Endothelial cell of umbilical vein (primary cell): ENCODE measurements around the gene SAMD4A. TPM values are rescaled to one million over a fixed set of nuclear protein-coding genes. Genes with fewer than 3 reads are reported as not detected.

Experiments used
- BruUV-seq: library from RNA; stranded (reverse); fragments of 400-500 nt; replicated peaks from 2 replicates; lab custom pipeline; 2021; lab: Mats Ljungman, UMichigan
- CTCF ChIA-PET: fragments of 300-600, 350-600 bp; sonication (Branson Sonifier 250); formaldehyde crosslinking; loops from one replicate; lab custom pipeline; 2021; ENCODE audit warnings: antibody characterized with exemption, inconsistent platforms; lab: Charles Lee
- POLR2A ChIA-PET: fragments of 300-600, 350-600 bp; sonication (Branson Sonifier 250); formaldehyde crosslinking; loops from one replicate; lab custom pipeline; 2021; ENCODE audit warnings: antibody characterized with exemption, inconsistent platforms; lab: Charles Lee
- DNase-seq: peaks from one replicate; pipeline ENCODE4 v3.0.0-alpha.2; 2011; ENCODE audit warnings: low read depth, low spot score
- FAIRE-seq: peaks from 2 replicates; lab custom pipeline; 2011; peaks lifted over from hg19 to GRCh38; lab: Jason Lieb, UNC
- H2AFZ ChIP-seq: 2 replicates; pipeline ENCODE4 v1.6.0; 2012; ENCODE audit warnings: low read depth, low read length, control low read depth, inconsistent platforms
- H3K27ac ChIP-seq: 2 replicates; pipeline ENCODE4 v1.5.1; 2011; ENCODE audit warnings: low read depth, mild to moderate bottlenecking, control low read depth, low read length, moderate library complexity; ENCODE audit not compliant: insufficient read depth
- H3K27me3 ChIP-seq, 2 experiments: 2 replicates each; pipeline versions ENCODE4 v1.6.0 to v1.6.1; 2011; ENCODE audit warnings: low read length in 2 of 2, mixed read lengths in 1 of 2; ENCODE audit not compliant: control insufficient read depth in 2 of 2, insufficient read depth in 2 of 2
- H3K36me3 ChIP-seq, 2 experiments: 2 replicates in 1 of 2; 3 replicates in 1 of 2; pipeline ENCODE4 v1.5.1; 2011; ENCODE audit warnings: low read length in 2 of 2, mild to moderate bottlenecking in 1 of 2, moderate library complexity in 1 of 2; ENCODE audit not compliant: control insufficient read depth in 2 of 2, insufficient read depth in 2 of 2; ENCODE audit errors: extremely low read depth in 1 of 2
- H3K4me1 ChIP-seq: 3 replicates; pipeline ENCODE4 v1.5.1; 2011; ENCODE audit warnings: mild to moderate bottlenecking, low read length; ENCODE audit not compliant: control insufficient read depth, insufficient read depth; ENCODE audit errors: extremely low read depth
- H3K4me2 ChIP-seq: 2 replicates; pipeline ENCODE4 v1.6.1; 2011; ENCODE audit warnings: low read length, control low read depth, mixed read lengths; ENCODE audit not compliant: insufficient read depth
- H3K4me3 ChIP-seq, 3 experiments: fragments of 200-600 bp in 1 of 3; sonication (generic), shearing (Covaris generic) in 1 of 3; replicated peaks in 1 of 3; 2 replicates each; pipeline ENCODE4 v1.5.1; 2011 to 2016; ENCODE audit warnings: control low read depth in 3 of 3, low read length in 3 of 3, mild to moderate bottlenecking in 2 of 3, inconsistent platforms in 1 of 3, low read depth in 1 of 3, moderate library complexity in 1 of 3; ENCODE audit not compliant: insufficient read depth in 1 of 3
- H3K79me2 ChIP-seq: 2 replicates; pipeline ENCODE4 v1.6.0; 2012; ENCODE audit warnings: low read length, inconsistent platforms; ENCODE audit not compliant: control insufficient read depth, insufficient read depth
- H3K9ac ChIP-seq: replicated peaks from 2 replicates; pipeline ENCODE3; 2011; ENCODE audit warnings: low read length, control low read depth; ENCODE audit not compliant: insufficient read depth; ENCODE audit errors: extremely low read depth
- H3K9me1 ChIP-seq: replicated peaks from 3 replicates; pipeline ENCODE4 v1.6.0; 2011; ENCODE audit warnings: mild to moderate bottlenecking, low read length; ENCODE audit not compliant: control insufficient read depth, insufficient read depth; ENCODE audit errors: extremely low read depth
- H3K9me3 ChIP-seq: replicated peaks from 2 replicates; pipeline ENCODE4 v1.5.1; 2012; ENCODE audit warnings: low read length, inconsistent platforms; ENCODE audit not compliant: control insufficient read depth, insufficient read depth
- H4K20me1 ChIP-seq: replicated peaks from 2 replicates; pipeline ENCODE3; 2011; ENCODE audit warnings: mild to moderate bottlenecking, low read length; ENCODE audit not compliant: control insufficient read depth, insufficient read depth; ENCODE audit errors: extremely low read depth
- EZH2 ChIP-seq: IDR thresholded peaks from 2 replicates; pipeline ENCODE4 v1.6.1; 2012; ENCODE audit warnings: borderline replicate concordance, low read depth, mild to moderate bottlenecking, moderate library complexity, low read length, inconsistent platforms; ENCODE audit not compliant: severe bottlenecking
- FOS ChIP-seq: IDR thresholded peaks from 2 replicates; pipeline ENCODE4 v1.6.1; 2011; ENCODE audit warnings: mild to moderate bottlenecking, low read length, moderate library complexity, borderline replicate concordance; ENCODE audit not compliant: insufficient read depth
- GATA2 ChIP-seq: IDR thresholded peaks from 2 replicates; pipeline ENCODE4 v1.7.0; 2011; ENCODE audit warnings: low read depth, mild to moderate bottlenecking, moderate library complexity, mixed read lengths, low read length; ENCODE audit not compliant: insufficient read length, insufficient read depth
- JUN ChIP-seq: IDR thresholded peaks from 2 replicates; pipeline ENCODE4 v1.6.1; 2011; ENCODE audit warnings: borderline replicate concordance, low read depth; ENCODE audit not compliant: insufficient read length, insufficient read depth
- MYC ChIP-seq: IDR thresholded peaks from one replicate; pipeline ENCODE4 v1.6.1; 2011; ENCODE audit warnings: mild to moderate bottlenecking, low read depth, low read length
- POLR2A ChIP-seq: IDR thresholded peaks from 2 replicates; pipeline ENCODE4 v1.6.1; 2012; ENCODE audit warnings: low read depth, mild to moderate bottlenecking, control low read depth, low read length
- POLR2AphosphoS5 ChIP-seq: IDR thresholded peaks from 2 replicates; pipeline ENCODE4 v1.6.1; 2012; ENCODE audit warnings: low read depth, mild to moderate bottlenecking, control low read depth, low read length, moderate library complexity; ENCODE audit not compliant: insufficient read depth
- dilution Hi-C: fragments of 300-500 bp; cut with MboI; formaldehyde crosslinking; loops from one replicate; pipeline ENCODE4 v1.15.0; 2019; ENCODE audit warnings: low sequenced_read_pairs; ENCODE audit not compliant: extremely low pct_ligation_motif_present
- intact Hi-C: fragments of 100-400 bp; cut with micrococcal nuclease; formaldehyde crosslinking; loops from one replicate; pipeline ENCODE4 v1.10.0; 2022
- polyA plus RNA-seq, 4 experiments: library from polyadenylated mRNA; depleted of rRNA in 3 of 4; stranded (reverse) in 3 of 4; unstranded in 1 of 4; fragments of >200 nt; gene quantifications; 2 replicates each; pipeline versions ENCODE4 v1.2.1 to v1.2.3, GENCODE V29; 2011 to 2012; ENCODE audit warnings: missing spikeins in 1 of 4
- total RNA-seq: library from RNA; stranded (reverse); gene quantifications from 2 replicates; pipeline ENCODE4 v1.2.3, GENCODE V29; 2021
- TF ChIP-seq, protein P1 (sequence below), 2 donors: IDR thresholded peaks; 1 replicate in 1 of 2; 2 replicates in 1 of 2; pipeline ENCODE4 v1.5.1; 2011; ENCODE audit warnings: low read length in 2 of 2, mild to moderate bottlenecking in 2 of 2, moderate library complexity in 2 of 2, control low read depth in 1 of 2, inconsistent platforms in 1 of 2, low read depth in 1 of 2; ENCODE audit not compliant: insufficient read depth in 1 of 2; ENCODE audit errors: extremely low read depth in 1 of 2
- TF ChIP-seq, protein P2 (sequence below): IDR thresholded peaks from 2 replicates; pipeline ENCODE4 v1.6.1; 2011; ENCODE audit not compliant: insufficient read depth, insufficient read length

Gene SAMD4A
- total and polyA plus RNA-seq, 2 donors (not counting 3 experiments of a cell fraction or from before 2014, with no cell fraction given): 37.7 to 95.3 TPM

DNA sequence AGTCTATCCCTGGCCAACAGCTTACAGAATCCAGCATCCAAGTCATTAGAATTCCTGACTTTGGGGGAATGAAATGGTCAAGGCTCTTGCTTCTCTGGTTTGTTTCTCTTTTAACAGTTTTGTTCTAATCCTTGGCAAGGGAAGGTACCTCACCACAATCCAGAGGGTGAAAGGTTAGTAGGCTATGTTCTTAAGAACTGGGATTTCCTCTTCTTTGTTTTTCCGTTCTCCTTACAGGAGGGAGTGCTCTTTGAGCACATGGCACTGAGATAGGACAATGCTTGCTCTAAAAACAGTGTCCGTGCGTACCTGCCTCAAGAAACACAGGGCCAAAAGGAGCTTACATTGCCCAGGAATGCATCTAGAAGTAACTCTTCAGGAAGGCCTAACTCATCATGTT is 179.1 kb downstream of the SAMD4A start:
- no peaks in the 10 kb centered on the region for H3K27me3 ChIP-seq
- H3K79me2 ChIP-seq: peaks cover 16% of the 10 kb centered on the region
- POLR2A ChIA-PET: no interaction called here
- H2AFZ ChIP-seq: no peak overlapping the region
- CTCF ChIA-PET: interaction anchor here (1.3 to 1.7 kb wide), 5 partner anchors 8 to 182 kb away, joined by 3 to 7 read pairs (median 3); no protein-coding TSS in a partner anchor
- TF ChIP-seq GATA2: no peak
- TF ChIP-seq MYC: no peak
- TF ChIP-seq FOS: no peak
- no peak for TF ChIP-seq POLR2AphosphoS5
- H3K9ac ChIP-seq: no peak overlapping the region
- no peaks in the 10 kb centered on the region for H3K9me1 ChIP-seq
- no peak for DNase-seq
- no peaks in the 10 kb centered on the region for H4K20me1 ChIP-seq
- dilution Hi-C loops: no loop called here
- FAIRE-seq: no peak
- intact Hi-C loops: no loop called here
- H3K27ac ChIP-seq: no peak overlapping the region
- peaks cover 11% of the 10 kb centered on the region for H3K4me1 ChIP-seq
- no peak overlapping the region for H3K4me3 ChIP-seq
- no peaks in the 10 kb centered on the region for H3K9me3 ChIP-seq
- BruUV-seq: no TSS peak
- H3K36me3 ChIP-seq: peaks cover 3 to 7% of the 10 kb centered on the region in 2 experiments
- H3K4me2 ChIP-seq: no peak overlapping the region

DNA sequence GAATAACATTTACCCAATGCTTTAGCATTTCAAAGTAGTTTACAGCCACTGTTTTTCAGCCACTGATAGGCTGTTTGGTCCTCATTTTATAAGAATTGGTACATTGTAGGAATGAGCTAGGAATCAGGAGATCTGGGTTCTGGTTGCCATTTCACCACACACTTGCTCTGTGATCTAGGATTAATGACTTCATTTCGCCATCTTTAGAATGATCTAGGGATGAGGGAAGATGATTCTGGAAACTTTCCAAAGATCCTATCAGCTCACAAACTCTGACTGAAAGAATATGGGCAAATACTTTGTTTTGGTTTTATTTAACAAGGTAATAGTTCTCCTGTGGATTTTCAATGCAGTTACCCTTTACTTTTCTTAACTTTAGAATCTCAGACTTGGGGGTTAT is 180.7 kb downstream of the SAMD4A start:
- Histone ChIP-seq H3K36me3 (peaks cover 14 to 15% of the 10 kb centered on the region in 2 experiments), H3K9me3 (no peaks in the 10 kb centered on the region), H3K9me1 (no peaks in the 10 kb centered on the region), H3K9ac (no peak overlapping the region), H3K27me3 (no peaks in the 10 kb centered on the region), H3K4me1 (peaks cover 11% of the 10 kb centered on the region), H2AFZ (no peak overlapping the region), H3K79me2 (peaks cover 13% of the 10 kb centered on the region), H3K4me3 (no peak overlapping the region), H3K4me2 (no peak overlapping the region), H3K27ac (no peak overlapping the region), H4K20me1 (no peaks in the 10 kb centered on the region)
- DNase-seq (no peak), FAIRE-seq (no peak)
- TF ChIP-seq POLR2A (no peak), EZH2 (no peak), POLR2AphosphoS5 (no peak), FOS (no peak), JUN (no peak), GATA2 (no peak), MYC (no peak)
- TF ChIP-seq, protein P1, sequence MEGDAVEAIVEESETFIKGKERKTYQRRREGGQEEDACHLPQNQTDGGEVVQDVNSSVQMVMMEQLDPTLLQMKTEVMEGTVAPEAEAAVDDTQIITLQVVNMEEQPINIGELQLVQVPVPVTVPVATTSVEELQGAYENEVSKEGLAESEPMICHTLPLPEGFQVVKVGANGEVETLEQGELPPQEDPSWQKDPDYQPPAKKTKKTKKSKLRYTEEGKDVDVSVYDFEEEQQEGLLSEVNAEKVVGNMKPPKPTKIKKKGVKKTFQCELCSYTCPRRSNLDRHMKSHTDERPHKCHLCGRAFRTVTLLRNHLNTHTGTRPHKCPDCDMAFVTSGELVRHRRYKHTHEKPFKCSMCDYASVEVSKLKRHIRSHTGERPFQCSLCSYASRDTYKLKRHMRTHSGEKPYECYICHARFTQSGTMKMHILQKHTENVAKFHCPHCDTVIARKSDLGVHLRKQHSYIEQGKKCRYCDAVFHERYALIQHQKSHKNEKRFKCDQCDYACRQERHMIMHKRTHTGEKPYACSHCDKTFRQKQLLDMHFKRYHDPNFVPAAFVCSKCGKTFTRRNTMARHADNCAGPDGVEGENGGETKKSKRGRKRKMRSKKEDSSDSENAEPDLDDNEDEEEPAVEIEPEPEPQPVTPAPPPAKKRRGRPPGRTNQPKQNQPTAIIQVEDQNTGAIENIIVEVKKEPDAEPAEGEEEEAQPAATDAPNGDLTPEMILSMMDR (IDR thresholded peaks at IDR 0.05; ENCODE audit: extremely low read depth in 1 of 2, insufficient read depth in 1 of 2, low read depth in 1 of 2, low read length in 2 of 2): no peak
- TF ChIP-seq, protein P2, sequence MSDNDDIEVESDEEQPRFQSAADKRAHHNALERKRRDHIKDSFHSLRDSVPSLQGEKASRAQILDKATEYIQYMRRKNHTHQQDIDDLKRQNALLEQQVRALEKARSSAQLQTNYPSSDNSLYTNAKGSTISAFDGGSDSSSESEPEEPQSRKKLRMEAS: no peak
- intact Hi-C loops (no loop called here), dilution Hi-C loops (no loop called here)
- ChIA-PET POLR2A (no interaction called here), CTCF (no interaction called here)
- no TSS peak for BruUV-seq
